HG03139 (cell line): Measurements from ENCODE around the gene RPS6KB2.
"Not testable (repeated sequence)": the region's sequence is repeated elsewhere in the genome, so short reads cannot be mapped to it uniquely, and the experiment has no call there.

Source experiments
- ATAC-seq: cut with Tn5 transposase; IDR thresholded peaks from one replicate; pipeline ENCODE4 v1.9.1; 2021; ENCODE audit not compliant: unreplicated experiment

RPS6KB2 gene

GRCh38 chr11:67427364-67427859 is 882 bp upstream of the RPS6KB2 start:
- ATAC-seq, result not testable (repeated sequence)

- ATAC-seq, result no peak
These were observed 859 bp downstream of the RPS6KB2 start for GRCh38 chr11:67429038-67429668.

GRCh38 chr11:67429722-67430121 is 1.4 kb downstream of the RPS6KB2 start:
- ATAC-seq, result no peak

GRCh38 chr11:67431346-67432249 is 3.3 kb downstream of the RPS6KB2 start:
- no peak for ATAC-seq

GRCh38 chr11:67432655-67433349 is 4.5 kb downstream of the RPS6KB2 start:
- ATAC-seq, result no peak

GRCh38 chr11:67433536-67434394 is 5.5 kb downstream of the RPS6KB2 start:
- no peak for ATAC-seq

- no peak for ATAC-seq
These were observed 6.1 kb downstream of the RPS6KB2 start for GRCh38 chr11:67434395-67434881.

- no peak for ATAC-seq
These were observed 6.9 kb downstream of the RPS6KB2 start for GRCh38 chr11:67435031-67435726.

- ATAC-seq, result no peak
These were observed 7.6 kb downstream of the RPS6KB2 start for GRCh38 chr11:67435727-67436458.

GRCh38 chr11:67436459-67437081 is 8.3 kb downstream of the RPS6KB2 start:
- ATAC-seq, result no peak

GRCh38 chr11:67437082-67437808 is 9.0 kb downstream of the RPS6KB2 start, which contains the start of gene PTPRCAP:
TSS of gene PTPRCAP (minus strand) at chr11:67437682. CDS start at chr11:67437619, 63 bp downstream.
- ATAC-seq, result no peak

- ATAC-seq, result no peak
These were observed 9.5 kb downstream of the RPS6KB2 start for GRCh38 chr11:67437809-67438157.

- no peak for ATAC-seq
These were observed 10.0 kb downstream of the RPS6KB2 start for GRCh38 chr11:67438158-67438902.

- no peak for ATAC-seq
These were observed 11.3 kb downstream of the RPS6KB2 start for GRCh38 chr11:67439321-67440228.

- no peak for ATAC-seq
These were observed 12.2 kb downstream of the RPS6KB2 start for GRCh38 chr11:67440229-67441097.
